Airway epithelial cell (primary cell): ENCODE data around the gene AGXT. TPM values are rescaled to one million over a fixed set of nuclear protein-coding genes. Genes with fewer than 3 reads are reported as not detected.

Source experiments
- total RNA-seq: library from RNA; depleted of rRNA; stranded (reverse); fragments of >200 nt; gene quantifications from 2 replicates; pipeline ENCODE4 v1.2.3, GENCODE V29; 2015

Gene AGXT
- total RNA-seq, result not detected in 2 replicates

GRCh38 chr2:240868286-240869108, at the start of gene AGXT:
AGXT (plus strand) TSS chr2:240868824; CDS start chr2:240868866, 42 bp downstream.

GRCh38 chr2:240819858-240820606, 48.6 kb upstream of the AGXT start, which contains the start of gene KIF1A:
KIF1A (minus strand) TSS chr2:240820219; CDS start chr2:240797752, 22,467 bp downstream.

GRCh38 chr2:240895656-240896388, 27.2 kb downstream of the AGXT start, which contains the start of gene MAB21L4:
MAB21L4 (minus strand) TSS chr2:240896156; CDS start chr2:240895997, 159 bp downstream.

GRCh38 chr2:240906141-240906910, 37.7 kb downstream of the AGXT start, which contains the start of gene CROCC2:
CROCC2 (plus strand) TSS chr2:240906336; CDS start chr2:240906514, 178 bp downstream.

Other genes starting within 250 kb of the AGXT start
- gene GPR35, start 243.3 kb upstream of the AGXT start, total RNA-seq, result 0.28 TPM in 1 of 2 replicates, not detected in the other
- gene AQP12B, start 185.9 kb upstream of the AGXT start, total RNA-seq, result not detected in 2 replicates
- gene AQP12A, start 177.0 kb upstream of the AGXT start, total RNA-seq, result not detected in 2 replicates
- not detected in 2 replicates for gene KIF1A, start 48.6 kb upstream of the AGXT start, total RNA-seq
- gene MAB21L4, start 27.3 kb downstream of the AGXT start, total RNA-seq, result 15.4 and 20.7 TPM in 2 replicates
- gene CROCC2, start 37.5 kb downstream of the AGXT start, total RNA-seq, result not detected in 2 replicates
- gene SNED1, start 129.8 kb downstream of the AGXT start, total RNA-seq, result 0.05 and 0.14 TPM in 2 replicates
- gene MTERF4, start 233.5 kb downstream of the AGXT start, total RNA-seq, result 14.0 and 20.3 TPM in 2 replicates